ENCODE measurements around the gene RAG1.

- TF ChIP-seq CTCF (IDR thresholded peaks at IDR 0.05): no peak
- TF ChIP-seq GATA2 (CRISPR knock-in tag; IDR thresholded peaks at IDR 0.05): no peak
- no peak for TF ChIP-seq TAF1 (IDR thresholded peaks at IDR 0.05; ENCODE audit: borderline replicate concordance, low read depth, low read length)
- TF ChIP-seq EZH2phosphoT487 (IDR thresholded peaks at IDR 0.05; ENCODE audit: borderline replicate concordance, low read depth): no peak
These were observed 37.7 kb downstream of the RAG1 start for GRCh38 chr11:36605221-36606216.

Data from SK-N-SH (cell line).